Neural cell (in vitro differentiated cells): ENCODE results near the gene C1RL. TPM values are rescaled to one million over a fixed set of nuclear protein-coding genes. Genes with fewer than 3 reads are reported as not detected.

ENCODE experiments used
- H2AFZ ChIP-seq: fragments of 200-600, 300-800 bp; sonication (generic), shearing (Covaris generic); 2 replicates; pipeline ENCODE4 v1.6.0; 2014; ENCODE audit warnings: low read depth, mild to moderate bottlenecking, antibody characterized with exemption, low read length, moderate library complexity
- H3F3A ChIP-seq: fragments of 200-600 bp; shearing (Covaris generic); 2 replicates; pipeline ENCODE4 v1.6.1; 2016; ENCODE audit warnings: mild to moderate bottlenecking, moderate library complexity, mixed read lengths, antibody characterized with exemption, low read length; ENCODE audit not compliant: insufficient read depth, poor library complexity, severe bottlenecking
- H3K27ac ChIP-seq: fragments of 200-600, 300-800 bp; sonication (generic), shearing (Covaris generic); 2 replicates; pipeline ENCODE4 v1.5.1; 2014; ENCODE audit warnings: mild to moderate bottlenecking, low read length, moderate library complexity
- H3K27me3 ChIP-seq: fragments of 300-800, 200-600 bp; sonication (generic), shearing (Covaris generic); 2 replicates; pipeline ENCODE4 v1.6.0; 2014; ENCODE audit warnings: mild to moderate bottlenecking, low read depth, low read length, moderate library complexity; ENCODE audit not compliant: insufficient read depth
- H3K36me3 ChIP-seq: fragments of 300-800, 200-600 bp; sonication (generic), shearing (Covaris generic); 2 replicates; pipeline ENCODE4 v1.5.1; 2014; ENCODE audit warnings: mild to moderate bottlenecking, antibody characterized with exemption, low read length, moderate library complexity; ENCODE audit not compliant: insufficient read depth
- H3K4me2 ChIP-seq: fragments of 300-800, 200-600 bp; sonication (generic), shearing (Covaris generic); 2 replicates; pipeline ENCODE4 v1.6.0; 2014; ENCODE audit warnings: mild to moderate bottlenecking, low read length
- H3K4me3 ChIP-seq: fragments of 300-800, 200-600 bp; sonication (generic), shearing (Covaris generic); 2 replicates; pipeline ENCODE4 v1.5.1; 2014; ENCODE audit warnings: mild to moderate bottlenecking, low read length, moderate library complexity
- H3K79me2 ChIP-seq: fragments of 200-600 bp; shearing (Covaris generic); replicated peaks from 2 replicates; pipeline ENCODE4 v1.6.0; 2014; ENCODE audit warnings: mild to moderate bottlenecking, low read length, moderate library complexity; ENCODE audit not compliant: insufficient read depth
- H3K9ac ChIP-seq: fragments of 300-800, 200-600 bp; sonication (generic), shearing (Covaris generic); 2 replicates; pipeline ENCODE4 v1.6.1; 2016; ENCODE audit warnings: mild to moderate bottlenecking, low read length, mixed read lengths
- H3K9me2 ChIP-seq: fragments of 200-600 bp; shearing (Covaris generic); 2 replicates; pipeline ENCODE4 v1.6.1; 2016; ENCODE audit warnings: mild to moderate bottlenecking, low read length, mixed read lengths; ENCODE audit not compliant: insufficient read depth
- H3K9me3 ChIP-seq: fragments of 200-600, 300-800 bp; sonication (generic), shearing (Covaris generic); 2 replicates; pipeline ENCODE4 v1.6.1; 2016; ENCODE audit warnings: mild to moderate bottlenecking, mixed run types, low read length, moderate library complexity, mixed read lengths
- H4K20me1 ChIP-seq: fragments of 200-600 bp; shearing (Covaris generic); 2 replicates; pipeline ENCODE4 v1.6.1; 2016; ENCODE audit warnings: mild to moderate bottlenecking, mixed run types; ENCODE audit not compliant: insufficient read depth
- EP300 ChIP-seq: fragments of 450-650 bp; conservative IDR thresholded peaks from 2 replicates; pipeline ENCODE4 v1.6.1; 2014; ENCODE audit warnings: antibody characterized with exemption, mild to moderate bottlenecking, moderate library complexity; ENCODE audit not compliant: poor library complexity, severe bottlenecking
- EZH2 ChIP-seq: fragments of 200-600, 300-800 bp; shearing (Covaris generic), sonication (generic); IDR thresholded peaks from 2 replicates; pipeline ENCODE4 v1.6.1; 2014; ENCODE audit warnings: antibody characterized with exemption, low read length, borderline replicate concordance, mild to moderate bottlenecking; ENCODE audit not compliant: insufficient read depth, poor library complexity, severe bottlenecking
- MXI1 ChIP-seq: fragments of 450-650 bp; conservative IDR thresholded peaks from 2 replicates; pipeline ENCODE4 v1.6.1; 2014; ENCODE audit warnings: antibody characterized with exemption, mild to moderate bottlenecking; ENCODE audit not compliant: poor library complexity, severe bottlenecking
- POLR2AphosphoS5 ChIP-seq: IDR thresholded peaks from 2 replicates; pipeline ENCODE4 v1.6.1; 2012
- RAD21 ChIP-seq: fragments of 450-650 bp; conservative IDR thresholded peaks from 2 replicates; pipeline ENCODE4 v1.6.1; 2014; ENCODE audit warnings: antibody characterized with exemption, mild to moderate bottlenecking, moderate library complexity
- SMC3 ChIP-seq: fragments of 450-650 bp; conservative IDR thresholded peaks from 2 replicates; pipeline ENCODE4 v1.6.1; 2014; ENCODE audit warnings: antibody characterized with exemption, mild to moderate bottlenecking, moderate library complexity; ENCODE audit not compliant: poor library complexity
- TAF1 ChIP-seq: IDR thresholded peaks from 2 replicates; pipeline ENCODE4 v1.6.1; 2012; ENCODE audit warnings: low read depth
- polyA plus RNA-seq: library from polyadenylated mRNA; depleted of rRNA; stranded (reverse); fragments of >200 nt; gene quantifications from 2 replicates; pipeline ENCODE4 v1.2.3, GENCODE V29; 2014
- TF ChIP-seq, protein P1 (sequence below): fragments of 450-650 bp; IDR thresholded peaks from 2 replicates; pipeline ENCODE4 v1.5.1; 2014; ENCODE audit warnings: antibody characterized with exemption, mild to moderate bottlenecking, moderate library complexity; ENCODE audit not compliant: poor library complexity, severe bottlenecking
- TF ChIP-seq, protein P2 (sequence below): IDR thresholded peaks from 2 replicates; pipeline ENCODE4 v1.6.1; 2012; ENCODE audit warnings: borderline replicate concordance

C1RL gene
- polyA plus RNA-seq, 1 donor from 2014 or later: 2.8 TPM

DNA sequence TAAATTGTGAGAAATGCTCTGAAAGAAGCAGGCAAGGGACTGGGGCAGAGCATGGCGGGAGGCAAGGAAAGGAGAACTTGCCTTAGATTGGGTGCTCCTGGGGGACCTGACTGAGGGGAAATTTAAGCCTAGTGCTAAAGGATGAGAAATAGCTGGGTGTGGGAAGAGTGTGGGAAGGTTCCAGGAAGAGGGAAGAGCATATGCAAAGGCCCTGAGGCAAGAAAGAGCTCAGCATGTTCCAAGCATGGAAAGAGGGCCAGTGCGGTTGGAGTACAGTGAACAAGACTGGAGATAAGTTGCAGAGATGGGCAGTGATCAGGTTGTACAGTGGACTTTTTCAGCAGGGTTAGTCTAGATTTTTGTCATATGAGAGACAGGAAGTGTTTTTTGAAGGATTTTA, 30.2 kb upstream of the C1RL start:
- TF ChIP-seq EZH2: no peak
- TF ChIP-seq, protein P1, sequence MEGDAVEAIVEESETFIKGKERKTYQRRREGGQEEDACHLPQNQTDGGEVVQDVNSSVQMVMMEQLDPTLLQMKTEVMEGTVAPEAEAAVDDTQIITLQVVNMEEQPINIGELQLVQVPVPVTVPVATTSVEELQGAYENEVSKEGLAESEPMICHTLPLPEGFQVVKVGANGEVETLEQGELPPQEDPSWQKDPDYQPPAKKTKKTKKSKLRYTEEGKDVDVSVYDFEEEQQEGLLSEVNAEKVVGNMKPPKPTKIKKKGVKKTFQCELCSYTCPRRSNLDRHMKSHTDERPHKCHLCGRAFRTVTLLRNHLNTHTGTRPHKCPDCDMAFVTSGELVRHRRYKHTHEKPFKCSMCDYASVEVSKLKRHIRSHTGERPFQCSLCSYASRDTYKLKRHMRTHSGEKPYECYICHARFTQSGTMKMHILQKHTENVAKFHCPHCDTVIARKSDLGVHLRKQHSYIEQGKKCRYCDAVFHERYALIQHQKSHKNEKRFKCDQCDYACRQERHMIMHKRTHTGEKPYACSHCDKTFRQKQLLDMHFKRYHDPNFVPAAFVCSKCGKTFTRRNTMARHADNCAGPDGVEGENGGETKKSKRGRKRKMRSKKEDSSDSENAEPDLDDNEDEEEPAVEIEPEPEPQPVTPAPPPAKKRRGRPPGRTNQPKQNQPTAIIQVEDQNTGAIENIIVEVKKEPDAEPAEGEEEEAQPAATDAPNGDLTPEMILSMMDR: no peak
- TF ChIP-seq, protein P2, sequence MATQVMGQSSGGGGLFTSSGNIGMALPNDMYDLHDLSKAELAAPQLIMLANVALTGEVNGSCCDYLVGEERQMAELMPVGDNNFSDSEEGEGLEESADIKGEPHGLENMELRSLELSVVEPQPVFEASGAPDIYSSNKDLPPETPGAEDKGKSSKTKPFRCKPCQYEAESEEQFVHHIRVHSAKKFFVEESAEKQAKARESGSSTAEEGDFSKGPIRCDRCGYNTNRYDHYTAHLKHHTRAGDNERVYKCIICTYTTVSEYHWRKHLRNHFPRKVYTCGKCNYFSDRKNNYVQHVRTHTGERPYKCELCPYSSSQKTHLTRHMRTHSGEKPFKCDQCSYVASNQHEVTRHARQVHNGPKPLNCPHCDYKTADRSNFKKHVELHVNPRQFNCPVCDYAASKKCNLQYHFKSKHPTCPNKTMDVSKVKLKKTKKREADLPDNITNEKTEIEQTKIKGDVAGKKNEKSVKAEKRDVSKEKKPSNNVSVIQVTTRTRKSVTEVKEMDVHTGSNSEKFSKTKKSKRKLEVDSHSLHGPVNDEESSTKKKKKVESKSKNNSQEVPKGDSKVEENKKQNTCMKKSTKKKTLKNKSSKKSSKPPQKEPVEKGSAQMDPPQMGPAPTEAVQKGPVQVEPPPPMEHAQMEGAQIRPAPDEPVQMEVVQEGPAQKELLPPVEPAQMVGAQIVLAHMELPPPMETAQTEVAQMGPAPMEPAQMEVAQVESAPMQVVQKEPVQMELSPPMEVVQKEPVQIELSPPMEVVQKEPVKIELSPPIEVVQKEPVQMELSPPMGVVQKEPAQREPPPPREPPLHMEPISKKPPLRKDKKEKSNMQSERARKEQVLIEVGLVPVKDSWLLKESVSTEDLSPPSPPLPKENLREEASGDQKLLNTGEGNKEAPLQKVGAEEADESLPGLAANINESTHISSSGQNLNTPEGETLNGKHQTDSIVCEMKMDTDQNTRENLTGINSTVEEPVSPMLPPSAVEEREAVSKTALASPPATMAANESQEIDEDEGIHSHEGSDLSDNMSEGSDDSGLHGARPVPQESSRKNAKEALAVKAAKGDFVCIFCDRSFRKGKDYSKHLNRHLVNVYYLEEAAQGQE: no peak
- TF ChIP-seq SMC3: no peak
- no peak for TF ChIP-seq POLR2AphosphoS5
- TF ChIP-seq EP300: no peak
- TF ChIP-seq RAD21: no peak
- no peak for TF ChIP-seq MXI1
- TF ChIP-seq TAF1: no peak
- no peak overlapping the region for H3K4me2 ChIP-seq
- no peaks in the 10 kb centered on the region for H3K9me2 ChIP-seq
- H2AFZ ChIP-seq: no peak overlapping the region
- H3K79me2 ChIP-seq: no peaks in the 10 kb centered on the region
- H3K9me3 ChIP-seq: no peaks in the 10 kb centered on the region
- no peak overlapping the region for H3K27ac ChIP-seq
- no peak overlapping the region for H3K4me3 ChIP-seq
- H3K9ac ChIP-seq: no peak overlapping the region
- H3K36me3 ChIP-seq: peaks cover 17% of the 10 kb centered on the region
- no peaks in the 10 kb centered on the region for H4K20me1 ChIP-seq
- H3F3A ChIP-seq: no peaks in the 10 kb centered on the region
- no peaks in the 10 kb centered on the region for H3K27me3 ChIP-seq

DNA sequence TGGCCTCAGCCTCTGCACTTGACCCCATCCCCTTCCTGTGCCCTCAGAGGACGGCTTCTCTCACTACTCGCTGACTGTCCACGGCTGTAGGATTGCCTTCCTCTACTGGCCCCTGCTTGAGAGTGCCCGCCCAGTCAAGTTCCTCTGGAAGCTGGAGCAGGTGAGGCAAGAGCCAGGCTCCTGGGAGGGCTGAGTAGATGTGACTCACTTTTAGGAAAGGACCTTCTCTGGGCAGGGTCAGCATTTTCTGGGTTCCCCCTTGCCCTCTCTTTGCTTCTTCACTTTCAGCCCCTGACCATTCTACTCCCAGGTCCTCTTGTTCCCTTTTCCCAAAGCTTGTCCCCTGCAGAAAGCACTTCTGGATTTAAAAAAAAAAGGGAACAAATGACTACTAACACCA, 28.9 kb upstream of the C1RL start:
- TF ChIP-seq TAF1: no peak
- TF ChIP-seq, protein P1: no peak
- TF ChIP-seq EZH2: no peak
- no peak for TF ChIP-seq MXI1
- TF ChIP-seq EP300: no peak
- no peak for TF ChIP-seq SMC3
- TF ChIP-seq POLR2AphosphoS5: no peak
- TF ChIP-seq, protein P2: no peak
- TF ChIP-seq RAD21: no peak
- Histone ChIP-seq H3F3A (no peaks in the 10 kb centered on the region), H3K79me2 (peaks cover under 1% of the 10 kb centered on the region), H3K4me2 (no peak overlapping the region), H3K36me3 (peaks cover 17% of the 10 kb centered on the region), H2AFZ (no peak overlapping the region), H3K9me3 (no peaks in the 10 kb centered on the region), H4K20me1 (no peaks in the 10 kb centered on the region), H3K27me3 (no peaks in the 10 kb centered on the region), H3K9me2 (no peaks in the 10 kb centered on the region), H3K4me3 (no peak overlapping the region), H3K9ac (no peak overlapping the region), H3K27ac (no peak overlapping the region)
